ENCODE results near the gene CDH13.

Gene CDH13

GRCh38 chr16:83136419-83136818 lies 509.6 kb downstream of the CDH13 start:
- DNase-seq: no peak

DNA sequence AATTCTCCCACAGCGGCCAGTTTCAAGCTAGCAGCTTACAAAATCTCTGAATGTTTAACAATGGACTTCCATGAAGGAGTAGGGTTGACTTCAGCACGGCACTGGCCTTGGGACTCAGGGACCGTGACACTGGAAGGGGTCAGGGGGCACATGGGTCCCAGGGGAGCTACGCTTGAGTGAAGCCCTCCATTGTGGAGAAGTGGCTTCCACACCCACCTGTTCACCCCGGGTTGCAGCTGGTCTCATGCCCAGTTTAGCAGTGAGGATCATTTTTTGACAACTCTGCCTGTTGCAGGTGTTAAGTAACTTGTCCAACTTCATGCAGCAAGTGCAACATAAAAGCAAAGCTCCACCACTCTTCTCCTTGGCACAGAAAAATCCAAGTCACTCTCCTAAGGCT lies 510.2 kb downstream of the CDH13 start:
- DNase-seq: no peak

DNA sequence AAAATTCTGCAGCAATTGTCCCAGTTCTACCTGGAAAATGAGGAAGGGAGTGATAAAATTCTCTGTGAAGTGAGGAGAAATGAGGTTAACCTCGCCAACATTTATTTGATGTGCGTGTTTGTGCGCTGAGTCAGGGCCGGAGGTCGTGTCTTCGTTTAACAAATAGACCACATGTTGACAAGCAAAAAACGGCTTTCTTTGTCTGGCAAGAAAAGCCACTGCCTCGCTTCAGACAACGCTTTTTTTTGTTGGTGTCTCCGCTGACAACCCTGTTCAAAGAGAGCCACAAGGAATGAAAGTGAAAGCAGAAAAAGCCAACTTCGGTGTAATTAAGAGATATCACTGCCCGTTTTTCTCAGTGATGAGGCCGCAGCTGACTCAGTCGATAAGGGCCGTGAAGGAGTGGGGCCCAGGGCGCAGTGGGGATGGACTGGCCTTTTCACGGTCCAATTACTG lies 510.6 kb downstream of the CDH13 start:
- DNase-seq: no peak

- no peak for DNase-seq
These were observed 511.1 kb downstream of the CDH13 start for GRCh38 chr16:83137894-83138293.

DNA sequence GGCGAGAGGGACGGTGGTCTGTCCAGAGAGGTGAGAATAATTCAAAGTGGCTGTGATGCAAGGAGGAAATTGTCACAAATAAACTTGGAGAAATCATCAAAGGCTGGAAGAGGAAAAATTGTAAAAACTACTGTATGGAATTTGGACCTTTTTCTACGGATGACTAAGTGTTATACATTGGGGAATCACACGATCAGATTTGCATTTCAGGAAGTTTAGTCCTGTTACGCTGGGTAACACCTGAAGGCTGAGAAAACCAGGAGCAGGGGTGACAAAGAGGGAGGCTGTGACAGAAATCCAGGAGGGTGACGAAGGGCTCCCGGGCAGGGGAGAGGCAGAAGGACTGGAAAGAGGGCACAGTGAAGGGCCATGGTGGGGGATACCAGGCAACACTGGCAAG lies 511.7 kb downstream of the CDH13 start:
- no peak for DNase-seq

DNA sequence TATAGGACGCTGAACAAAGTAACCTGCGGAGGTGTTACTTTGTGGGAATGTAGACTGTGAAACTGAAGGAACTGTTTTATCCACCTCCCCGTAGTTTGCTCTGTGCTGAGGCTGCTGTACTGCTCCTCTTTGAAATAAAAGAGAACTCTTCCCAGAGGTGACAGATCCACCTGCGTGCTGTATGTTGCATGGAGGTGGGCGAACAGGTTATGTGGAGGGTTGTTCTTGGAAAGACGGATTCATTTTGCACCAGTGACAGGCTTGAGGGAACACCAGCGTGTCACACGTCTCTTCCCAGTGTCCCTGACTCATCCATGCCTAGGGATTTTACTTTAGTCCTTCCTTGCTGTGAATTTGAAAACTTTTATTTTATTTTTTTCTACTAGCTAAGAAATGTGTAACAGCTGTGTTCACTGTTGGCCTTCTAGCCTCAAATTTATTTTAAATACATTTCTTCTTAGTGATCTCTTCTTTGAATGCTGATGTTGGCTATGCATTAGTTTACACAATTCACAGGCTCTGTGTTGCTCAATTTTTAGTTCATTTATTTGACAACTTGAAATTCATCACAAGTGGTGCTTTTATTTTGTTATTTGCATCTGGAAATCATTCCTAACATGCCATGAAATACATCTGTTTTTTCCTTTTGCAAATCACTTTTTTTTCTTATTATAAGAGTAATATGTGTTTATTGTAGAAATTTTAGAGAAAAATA lies 512.4 kb downstream of the CDH13 start:
- DNase-seq: no peak

DNA sequence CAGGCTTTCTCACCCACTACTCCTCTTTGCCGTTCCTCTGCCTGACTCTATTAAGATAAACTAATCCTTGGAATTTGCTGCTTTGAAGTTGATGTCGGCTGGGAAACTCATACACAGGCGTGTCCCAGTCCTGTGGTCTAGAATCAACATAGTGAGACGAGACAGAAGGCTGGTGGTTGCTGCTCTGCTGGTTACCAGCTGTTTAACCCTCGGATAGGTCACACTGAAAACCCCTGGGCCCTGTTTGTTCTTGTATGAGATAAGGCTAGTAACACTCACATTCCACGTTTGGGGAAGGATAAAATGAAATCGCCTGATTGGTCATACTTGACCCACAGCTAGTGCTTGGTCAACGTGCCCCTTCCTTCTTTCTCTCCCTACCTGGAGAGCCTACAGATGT lies 517.0 kb downstream of the CDH13 start:
- DNase-seq: no peak

DNA sequence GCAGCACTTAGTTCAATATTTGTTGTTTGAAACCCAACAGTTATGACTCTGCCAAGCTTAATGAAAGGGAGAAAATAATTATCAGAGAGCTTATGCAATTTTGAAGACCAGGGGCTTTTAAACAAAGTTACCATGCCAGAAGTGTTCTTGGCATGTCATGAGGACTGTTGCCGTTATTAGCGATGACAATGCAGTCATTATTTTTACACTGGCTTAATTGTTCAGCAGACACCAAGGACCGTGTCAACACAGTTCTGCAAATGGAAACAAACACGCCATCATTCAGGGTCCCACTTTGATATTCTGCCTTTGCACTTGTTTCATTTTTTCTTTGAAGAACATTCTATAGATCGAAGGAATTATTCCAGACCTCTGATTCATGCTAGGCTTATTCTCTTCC lies 518.5 kb downstream of the CDH13 start:
- DNase-seq: no peak

- no peak for DNase-seq
These were observed 520.5 kb downstream of the CDH13 start for GRCh38 chr16:83147244-83147643.

GRCh38 chr16:83158320-83158957 lies 531.7 kb downstream of the CDH13 start:
- DNase-seq: no peak

- no peak for DNase-seq
These were observed 532.3 kb downstream of the CDH13 start for GRCh38 chr16:83159049-83159448.

GRCh38 chr16:83160287-83161020 lies 533.7 kb downstream of the CDH13 start:
- no peak for DNase-seq

DNA sequence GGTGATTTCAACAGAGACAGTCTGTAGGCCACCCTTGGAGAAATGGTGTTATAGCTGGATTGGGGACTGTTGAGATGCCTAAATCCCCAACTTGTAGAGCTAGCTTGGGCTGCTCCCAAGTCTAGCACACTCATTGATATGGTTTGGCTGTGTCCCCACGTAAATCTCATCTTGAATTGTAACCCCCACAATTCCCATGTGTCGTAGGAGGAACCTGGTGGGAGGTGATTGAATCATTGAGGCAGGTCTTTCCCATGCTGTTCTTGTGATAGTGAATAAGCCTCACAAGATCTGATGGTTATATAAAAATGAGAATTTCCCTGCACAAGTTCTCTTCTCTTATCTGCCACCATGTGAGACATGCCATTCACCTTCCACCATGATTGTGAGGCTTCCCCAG lies 536.0 kb downstream of the CDH13 start:
- DNase-seq: no peak

- DNase-seq: no peak
These were observed 538.0 kb downstream of the CDH13 start for GRCh38 chr16:83164816-83165215.

DNA sequence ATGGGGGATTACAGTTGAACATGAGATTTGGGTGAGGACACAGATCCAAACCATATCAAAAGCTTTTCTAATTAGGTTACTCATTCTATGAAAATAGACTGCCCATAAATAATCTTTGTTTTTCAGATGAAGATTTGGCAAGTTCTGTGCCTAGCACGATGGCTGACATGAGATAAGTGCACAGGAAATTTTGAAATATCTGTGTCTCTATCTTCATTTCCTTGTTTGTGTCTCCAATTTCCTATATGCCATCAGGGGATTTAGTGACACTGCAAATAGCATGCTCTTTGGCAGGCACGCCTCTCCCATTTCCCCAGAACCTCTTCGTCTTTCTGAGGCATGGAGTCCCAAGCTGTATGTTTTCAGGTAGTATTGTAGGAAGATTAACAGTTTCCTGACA lies 544.6 kb downstream of the CDH13 start:
- DNase-seq: no peak

DNA sequence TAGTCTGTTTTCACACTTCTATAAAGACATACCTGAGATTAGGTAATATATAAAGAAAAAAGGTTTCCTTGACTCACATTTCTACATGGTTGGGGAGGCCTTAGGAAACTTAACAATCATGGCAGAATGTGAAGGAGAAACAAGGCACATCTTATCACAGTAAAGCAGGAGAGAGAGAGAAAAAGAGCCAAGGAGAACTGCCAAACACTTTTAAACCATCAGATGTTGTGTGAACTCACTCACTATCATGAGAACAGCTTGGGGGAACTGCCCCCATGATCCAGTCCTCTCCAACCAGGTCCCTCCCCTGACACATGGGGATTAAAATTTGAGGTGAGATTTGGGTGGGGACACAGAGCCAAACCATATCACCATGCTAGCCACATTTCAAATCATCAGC lies 547.9 kb downstream of the CDH13 start:
- no peak for DNase-seq

GRCh38 chr16:83176802-83177201 lies 550.0 kb downstream of the CDH13 start:
- no peak for DNase-seq

DNA sequence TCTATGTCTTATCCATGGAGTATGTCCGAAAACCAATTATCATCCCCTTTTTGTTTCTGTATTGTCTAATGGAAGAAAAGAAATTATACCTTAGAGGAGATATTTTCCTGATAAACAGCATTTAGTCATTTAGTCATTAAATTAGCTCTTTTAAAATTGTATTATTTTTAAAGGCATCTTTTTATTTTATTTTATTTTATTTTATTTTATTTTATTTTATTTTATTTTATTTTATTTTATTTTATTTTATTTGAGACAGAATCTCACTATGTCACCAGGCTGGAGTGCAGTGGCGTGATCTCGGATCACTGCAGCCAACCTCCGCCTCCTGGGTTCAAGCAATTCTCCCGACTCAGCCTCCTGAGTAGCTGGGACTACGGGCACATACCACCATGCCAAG lies 559.1 kb downstream of the CDH13 start:
- no peak for DNase-seq

GRCh38 chr16:83187405-83187804 lies 560.6 kb downstream of the CDH13 start:
- DNase-seq: no peak

- no peak for DNase-seq
These were observed 570.0 kb downstream of the CDH13 start for GRCh38 chr16:83196796-83197195.

GRCh38 chr16:83197450-83197849 lies 570.7 kb downstream of the CDH13 start:
- DNase-seq: no peak

- no peak for DNase-seq
These were observed 572.2 kb downstream of the CDH13 start for GRCh38 chr16:83198977-83199376.

GRCh38 chr16:83200005-83200779 lies 573.4 kb downstream of the CDH13 start:
- DNase-seq: no peak
